Caco-2 (cell line): ENCODE data around the gene LRIF1. TPM values are rescaled to one million over a fixed set of nuclear protein-coding genes. Genes with fewer than 3 reads are reported as not detected.

Source experiments
- BruUV-seq: library from RNA; stranded (reverse); fragments of 400-500 nt; replicated peaks from 2 replicates; lab custom pipeline; 2021; lab: Mats Ljungman, UMichigan
- CTCF ChIA-PET: fragments of 300-600 bp; sonication (Branson Sonifier 250); formaldehyde crosslinking; loops from one replicate; lab custom pipeline; 2022; ENCODE audit warnings: antibody characterized with exemption; lab: Charles Lee
- POLR2A ChIA-PET: fragments of 300-600 bp; sonication (Branson Sonifier 250); formaldehyde crosslinking; loops from one replicate; lab custom pipeline; 2022; ENCODE audit warnings: antibody characterized with exemption; lab: Charles Lee
- DNase-seq, 2 experiments: peaks; one replicate each; pipeline versions ENCODE4 v3.0.0 to v3.0.0-alpha.2; 2020 to 2022
- H3K27me3 ChIP-seq: replicated peaks from 2 replicates; pipeline ENCODE4 v1.6.0; 2011; ENCODE audit warnings: low read length; ENCODE audit not compliant: control insufficient read depth, insufficient read depth
- H3K36me3 ChIP-seq: 2 replicates; pipeline ENCODE4 v1.5.1; 2011; ENCODE audit warnings: low read length; ENCODE audit not compliant: control insufficient read depth, insufficient read depth
- H3K4me1 ChIP-seq: fragments of 250-450 bp; sonication (Bioruptor Pico); 2 replicates; pipeline ENCODE4 v1.5.1; 2020; ENCODE audit warnings: mild to moderate bottlenecking
- H3K4me3 ChIP-seq: 2 replicates; pipeline ENCODE4 v1.5.1; 2011; ENCODE audit warnings: low read depth, mild to moderate bottlenecking, control low read depth, low read length
- H3K9me3 ChIP-seq: fragments of 250-450 bp; sonication (Bioruptor Pico); 2 replicates; pipeline ENCODE4 v1.5.1; 2020; ENCODE audit warnings: mild to moderate bottlenecking, moderate library complexity
- H3K27ac Mint-ChIP-seq: one replicate; pipeline ENCODE4 v1.8.0; 2022; ENCODE audit warnings: mixed read lengths; ENCODE audit not compliant: unreplicated experiment
- H3K27me3 Mint-ChIP-seq: one replicate; pipeline ENCODE4 v1.8.0; 2022; ENCODE audit warnings: mixed read lengths; ENCODE audit not compliant: insufficient read depth, unreplicated experiment
- H3K36me3 Mint-ChIP-seq: one replicate; pipeline ENCODE4 v1.8.0; 2022; ENCODE audit warnings: mild to moderate bottlenecking, mixed read lengths; ENCODE audit not compliant: insufficient read depth, unreplicated experiment
- H3K4me1 Mint-ChIP-seq: one replicate; pipeline ENCODE4 v1.8.0; 2022; ENCODE audit warnings: low read depth, mixed read lengths; ENCODE audit not compliant: unreplicated experiment
- H3K4me3 Mint-ChIP-seq: one replicate; pipeline ENCODE4 v1.8.0; 2022; ENCODE audit warnings: mild to moderate bottlenecking, moderate library complexity, mixed read lengths; ENCODE audit not compliant: unreplicated experiment
- H3K9me3 Mint-ChIP-seq: one replicate; pipeline ENCODE4 v1.8.0; 2022; ENCODE audit warnings: mixed read lengths; ENCODE audit not compliant: unreplicated experiment
- CTCF ChIP-seq, 2 experiments: fragments of 200-600 bp in 1 of 2; IDR thresholded peaks; 1 replicate in 1 of 2; 2 replicates in 1 of 2; pipeline versions ENCODE4 v1.5.1 to v1.8.0; 2011 to 2022; ENCODE audit warnings: antibody characterized with exemption in 1 of 2, control low read depth in 1 of 2, inconsistent platforms in 1 of 2, low read depth in 1 of 2, low read length in 1 of 2, mild to moderate bottlenecking in 1 of 2, moderate library complexity in 1 of 2; ENCODE audit not compliant: insufficient read depth in 1 of 2, severe bottlenecking in 1 of 2, unreplicated experiment in 1 of 2
- intact Hi-C: fragments of 100-400 bp; cut with micrococcal nuclease; formaldehyde crosslinking; loops from one replicate; pipeline ENCODE4 v1.10.0; 2022; ENCODE audit not compliant: unreplicated experiment
- total RNA-seq: library from RNA; stranded (reverse); gene quantifications from 2 replicates; pipeline ENCODE4 v1.2.3, GENCODE V29; 2022

The LRIF1 gene
- total RNA-seq, 1 experiment from 2014 or later: 31.7 TPM

GRCh38 chr1:110915804-110916203, 47.9 kb downstream of the LRIF1 start:
- Mint-ChIP-seq H3K27me3 (peaks cover 2% of the 10 kb centered on the region), H3K4me1 (peaks cover 7% of the 10 kb centered on the region), H3K9me3 (no peaks in the 10 kb centered on the region), H3K27ac (no peak overlapping the region), H3K36me3 (no peaks in the 10 kb centered on the region), H3K4me3 (no peak overlapping the region)
- intact Hi-C loops: no loop called here
- ChIA-PET POLR2A (no interaction called here), CTCF (no interaction called here)
- TF ChIP-seq CTCF (IDR thresholded peaks at IDR 0.05; ENCODE audit: insufficient read depth in 1 of 2, low read depth in 1 of 2, low read length in 1 of 2, severe bottlenecking in 1 of 2, unreplicated experiment in 1 of 2): no peak
- Histone ChIP-seq H3K36me3 (no peaks in the 10 kb centered on the region), H3K4me3 (no peak overlapping the region), H3K9me3 (no peaks in the 10 kb centered on the region), H3K27me3 (no peaks in the 10 kb centered on the region), H3K4me1 (no peaks in the 10 kb centered on the region)
- BruUV-seq: no TSS peak
- no peak for DNase-seq

- no peak for TF ChIP-seq CTCF (IDR thresholded peaks at IDR 0.05; ENCODE audit: insufficient read depth in 1 of 2, low read depth in 1 of 2, low read length in 1 of 2, severe bottlenecking in 1 of 2, unreplicated experiment in 1 of 2)
- Histone ChIP-seq H3K4me3 (no peak overlapping the region), H3K36me3 (no peaks in the 10 kb centered on the region), H3K9me3 (no peaks in the 10 kb centered on the region), H3K4me1 (no peaks in the 10 kb centered on the region), H3K27me3 (no peaks in the 10 kb centered on the region)
- Mint-ChIP-seq H3K27ac (no peak overlapping the region), H3K27me3 (peaks cover 6% of the 10 kb centered on the region), H3K9me3 (no peaks in the 10 kb centered on the region), H3K4me3 (no peak overlapping the region), H3K4me1 (peaks cover 7% of the 10 kb centered on the region), H3K36me3 (no peaks in the 10 kb centered on the region)
- ChIA-PET CTCF (no interaction called here), POLR2A (no interaction called here)
- no peak for DNase-seq
- intact Hi-C loops: no loop called here
- no TSS peak for BruUV-seq
Measured at GRCh38 chr1:110914676-110915075, 49.0 kb downstream of the LRIF1 start.

GRCh38 chr1:110912784-110913183, 50.9 kb downstream of the LRIF1 start:
- DNase-seq: no peak
- Histone ChIP-seq H3K36me3 (no peaks in the 10 kb centered on the region), H3K9me3 (no peaks in the 10 kb centered on the region), H3K27me3 (no peaks in the 10 kb centered on the region), H3K4me1 (no peaks in the 10 kb centered on the region), H3K4me3 (no peak overlapping the region)
- no peaks in the 10 kb centered on the region for H3K36me3 Mint-ChIP-seq
- no peaks in the 10 kb centered on the region for H3K9me3 Mint-ChIP-seq
- H3K27ac Mint-ChIP-seq: no peak overlapping the region
- no TSS peak for BruUV-seq
- no peak for TF ChIP-seq CTCF (IDR thresholded peaks at IDR 0.05; ENCODE audit: insufficient read depth in 1 of 2, low read depth in 1 of 2, low read length in 1 of 2, severe bottlenecking in 1 of 2, unreplicated experiment in 1 of 2)
- ChIA-PET CTCF (no interaction called here), POLR2A (no interaction called here)
- H3K4me1 Mint-ChIP-seq: peaks cover 1% of the 10 kb centered on the region
- H3K27me3 Mint-ChIP-seq: peaks cover 6% of the 10 kb centered on the region
- H3K4me3 Mint-ChIP-seq: no peak overlapping the region
- intact Hi-C loops: no loop called here
